CD14-positive monocyte (primary cell): Measurements from ENCODE around the gene FGD2. TPM values are rescaled to one million over a fixed set of nuclear protein-coding genes. Genes with fewer than 3 reads are reported as not detected.

Experiments
- DNase-seq, 3 donors: peaks; one replicate each; pipeline ENCODE4 v3.0.0-alpha.2; 2011 to 2022
- H2AFZ ChIP-seq: 2 replicates; pipeline ENCODE4 v1.6.0; 2012; ENCODE audit warnings: mild to moderate bottlenecking, low read depth, low read length, inconsistent platforms; ENCODE audit not compliant: insufficient read depth, poor library complexity, severe bottlenecking
- H3K27ac ChIP-seq, 2 donors: 1 replicate in 1 of 2; 2 replicates in 1 of 2; pipeline ENCODE4 v1.5.1; 2012 to 2013; ENCODE audit warnings: low read length in 2 of 2, control low read depth in 1 of 2, inconsistent platforms in 1 of 2, low read depth in 1 of 2, mild to moderate bottlenecking in 1 of 2
- H3K27me3 ChIP-seq, 2 donors: one replicate each; pipeline versions ENCODE4 v1.6.0 to v1.6.1; 2011 to 2013; ENCODE audit warnings: low read length in 2 of 2; ENCODE audit not compliant: control insufficient read depth in 2 of 2, insufficient read depth in 2 of 2
- H3K36me3 ChIP-seq, 2 donors: replicated peaks in 1 of 2; 1 replicate in 1 of 2; 2 replicates in 1 of 2; pipeline versions ENCODE4 v1.5.1 to v1.6.1; 2012 to 2013; ENCODE audit warnings: low read length in 2 of 2, control low read depth in 1 of 2, inconsistent platforms in 1 of 2, mild to moderate bottlenecking in 1 of 2; ENCODE audit not compliant: insufficient read depth in 2 of 2, control insufficient read depth in 1 of 2
- H3K4me1 ChIP-seq, 2 donors: 1 replicate in 1 of 2; 2 replicates in 1 of 2; pipeline versions ENCODE4 v1.5.1 to v1.6.1; 2012 to 2013; ENCODE audit warnings: low read length in 2 of 2, control low read depth in 1 of 2, inconsistent platforms in 1 of 2, mild to moderate bottlenecking in 1 of 2, moderate library complexity in 1 of 2; ENCODE audit not compliant: insufficient read depth in 2 of 2, control insufficient read depth in 1 of 2
- H3K4me2 ChIP-seq: replicated peaks from 2 replicates; pipeline ENCODE3; 2012; ENCODE audit warnings: low read length, moderate library complexity, mild to moderate bottlenecking; ENCODE audit not compliant: poor library complexity, severe bottlenecking; ENCODE audit errors: extremely low read depth
- H3K4me3 ChIP-seq, 3 experiments: fragments of 200-600 bp in 1 of 3; sonication (generic) in 1 of 3; replicated peaks in 1 of 3; 1 replicate in 2 of 3; 2 replicates in 1 of 3; pipeline ENCODE4 v1.5.1; 2011 to 2013; ENCODE audit warnings: low read length in 3 of 3, mild to moderate bottlenecking in 3 of 3, control low read depth in 2 of 3, low read depth in 2 of 3, inconsistent platforms in 1 of 3, moderate library complexity in 1 of 3
- H3K79me2 ChIP-seq: 2 replicates; pipeline ENCODE4 v1.6.0; 2012; ENCODE audit warnings: mild to moderate bottlenecking, control low read depth, inconsistent platforms, low read length, moderate library complexity; ENCODE audit not compliant: insufficient read depth
- H3K9ac ChIP-seq: 2 replicates; pipeline ENCODE4 v1.6.0; 2017; ENCODE audit warnings: low read length, mild to moderate bottlenecking; ENCODE audit not compliant: insufficient read depth, poor library complexity, severe bottlenecking
- H3K9me3 ChIP-seq, 2 donors: replicated peaks in 1 of 2; 1 replicate in 1 of 2; 2 replicates in 1 of 2; pipeline versions ENCODE4 v1.5.1 to v1.6.1; 2012 to 2013; ENCODE audit warnings: low read length in 2 of 2, control low read depth in 1 of 2; ENCODE audit not compliant: control insufficient read depth in 1 of 2, insufficient read depth in 1 of 2
- H4K20me1 ChIP-seq: 2 replicates; pipeline ENCODE4 v1.6.0; 2012; ENCODE audit warnings: mild to moderate bottlenecking, low read length, control low read depth, moderate library complexity; ENCODE audit not compliant: insufficient read depth
- H3K27ac Mint-ChIP-seq, 7 donors: one replicate each; pipeline ENCODE4 v1.8.0; 2020; ENCODE audit warnings: mild to moderate bottlenecking in 7 of 7, mixed read lengths in 7 of 7, moderate library complexity in 6 of 7, inconsistent platforms in 2 of 7
- H3K27me3 Mint-ChIP-seq, 3 donors: one replicate each; pipeline ENCODE4 v1.8.0; 2021 to 2022; ENCODE audit warnings: low read depth in 3 of 3, mild to moderate bottlenecking in 3 of 3, mixed read lengths in 3 of 3, moderate library complexity in 3 of 3, inconsistent platforms in 1 of 3
- H3K36me3 Mint-ChIP-seq, 2 donors: one replicate each; pipeline ENCODE4 v1.8.0; 2020; ENCODE audit warnings: mixed read lengths in 2 of 2, inconsistent platforms in 1 of 2, mild to moderate bottlenecking in 1 of 2
- H3K4me1 Mint-ChIP-seq: one replicate; pipeline ENCODE4 v1.8.0; 2020; ENCODE audit warnings: mild to moderate bottlenecking, mixed read lengths
- H3K4me3 Mint-ChIP-seq, 2 donors: one replicate each; pipeline ENCODE4 v1.8.0; 2020; ENCODE audit warnings: mild to moderate bottlenecking in 2 of 2, mixed read lengths in 2 of 2, moderate library complexity in 1 of 2
- H3K9me3 Mint-ChIP-seq, 7 donors: one replicate each; pipeline ENCODE4 v1.8.0; 2020 to 2022; ENCODE audit warnings: mixed read lengths in 7 of 7, mild to moderate bottlenecking in 6 of 7, moderate library complexity in 6 of 7, inconsistent platforms in 2 of 7
- CTCF ChIP-seq: fragments of 200-600 bp; IDR thresholded peaks from one replicate; pipeline ENCODE4 v1.8.0; 2022; ENCODE audit warnings: antibody characterized with exemption, mild to moderate bottlenecking
- WGBS: methylation state at CpG from one replicate; pipeline ENCODE4 v1.1.5; 2013; ENCODE audit warnings: missing lambda C conversion rate; ENCODE audit not compliant: insufficient coverage; 5-methylcytosine and 5-hydroxymethylcytosine counted together
- intact Hi-C, 2 donors: fragments of 100-400 bp; cut with micrococcal nuclease; formaldehyde crosslinking; loops; one replicate each; pipeline versions ENCODE4 v1.15.0 to v1.15.1; 2023
- polyA plus RNA-seq, 3 donors: library from polyadenylated mRNA; depleted of rRNA in 1 of 3; unstranded in 2 of 3; stranded (reverse) in 1 of 3; fragments of 300-500 nt in 2 of 3; fragments of >200 nt in 1 of 3; fragmentation: Illumina TruSeq in 2 of 3; gene quantifications; 1 replicate in 2 of 3; 2 replicates in 1 of 3; pipeline ENCODE4 v1.2.3, GENCODE V29; 2012 to 2021

FGD2 gene
- polyA plus RNA-seq, 3 donors, result 25.3 to 356 (median 50.0) TPM

GRCh38 chr6:37052027-37052628, 46.7 kb downstream of the FGD2 start:
- WGBS, result 61% methylated on average over 4 of the region's 9 CpGs
- Mint-ChIP-seq H3K4me3 (peak overlapping the region in 1 of 2 donors; percentile 64), H3K4me1 (peaks cover 58% of the 10 kb centered on the region), H3K9me3 (no peaks in the 10 kb centered on the region), H3K27ac (peak overlapping the region in 4 of 7 donors; percentile 12 to 99 (median 92)), H3K36me3 (peaks cover 2 to 11% of the 10 kb centered on the region in 2 donors), H3K27me3 (peaks cover 0 to 9% (median 8%) of the 10 kb centered on the region in 3 donors)
- TF ChIP-seq CTCF, result no peak
- Histone ChIP-seq H2AFZ (peak overlapping the region; percentile 26), H3K36me3 (no peaks in the 10 kb centered on the region), H3K9ac (no peak overlapping the region), H3K79me2 (no peaks in the 10 kb centered on the region), H3K4me3 (no peak overlapping the region), H3K27me3 (no peaks in the 10 kb centered on the region), H3K4me2 (peak overlapping the region; percentile 68), H3K9me3 (no peaks in the 10 kb centered on the region), H3K27ac (no peak overlapping the region), H4K20me1 (no peaks in the 10 kb centered on the region), H3K4me1 (peaks cover 53 to 64% of the 10 kb centered on the region in 2 donors)
- no peak for DNase-seq
- intact Hi-C loops, result loop anchor here (10.0 kb wide), 2 partner anchors 153 to 163 kb away; no protein-coding TSS in a partner anchor

- Mint-ChIP-seq H3K27ac (no peak overlapping the region), H3K27me3 (peaks cover 0 to 9% (median 8%) of the 10 kb centered on the region in 3 donors), H3K36me3 (peaks cover 2 to 7% of the 10 kb centered on the region in 2 donors), H3K4me1 (peaks cover 49% of the 10 kb centered on the region), H3K9me3 (no peaks in the 10 kb centered on the region), H3K4me3 (no peak overlapping the region)
- H3K27me3 ChIP-seq, result no peaks in the 10 kb centered on the region
- intact Hi-C loops, result loop anchor here (10.0 kb wide), 2 partner anchors 151 to 161 kb away; no protein-coding TSS in a partner anchor
- H3K9ac ChIP-seq, result no peak overlapping the region
- no peak for DNase-seq
- no peaks in the 10 kb centered on the region for H3K79me2 ChIP-seq
- 80% methylated on average over 3 of the region's 7 CpGs for WGBS
- H3K4me1 ChIP-seq, result peaks cover 39 to 59% of the 10 kb centered on the region in 2 donors
- H3K4me3 ChIP-seq, result no peak overlapping the region
- no peak overlapping the region for H3K4me2 ChIP-seq
- no peak for TF ChIP-seq CTCF
- H3K9me3 ChIP-seq, result no peaks in the 10 kb centered on the region
- no peak overlapping the region for H2AFZ ChIP-seq
- no peaks in the 10 kb centered on the region for H3K36me3 ChIP-seq
- no peaks in the 10 kb centered on the region for H4K20me1 ChIP-seq
- H3K27ac ChIP-seq, result no peak overlapping the region
Measured at GRCh38 chr6:37053683-37054082, 48.2 kb downstream of the FGD2 start.
